Metanephros (tissue), 1 donor: ENCODE results near the gene STK26. TPM values are rescaled to one million over a fixed set of nuclear protein-coding genes. Genes with fewer than 3 reads are reported as not detected.

ENCODE experiments used
- total RNA-seq: library from RNA; depleted of rRNA; stranded (reverse); fragments of >200 nt; gene quantifications from one replicate; pipeline ENCODE4 v1.2.3, GENCODE V29; 2014

Gene STK26
- 6.4 TPM for total RNA-seq

GRCh38 chrX:132022967-132023895, at the start of gene STK26:
Gene STK26 (plus strand): TSS chrX:132023302. CDS start chrX:132023618, 316 bp downstream.

Other genes with a start within 250 kb of the STK26 start
- gene FRMD7, start 104.7 kb downstream of the STK26 start, total RNA-seq, result 1.1 TPM
- gene RAP2C, start 196.1 kb downstream of the STK26 start, total RNA-seq, result 33.3 TPM